Endothelial cell of hepatic sinusoid (primary cell): ENCODE data around the gene ETDA.
"Not testable (repeated sequence)": the region's sequence is repeated elsewhere in the genome, so short reads cannot be mapped to it uniquely, and the experiment has no call there.

ENCODE experiments used
- in situ Hi-C: cut with HindIII; loops from 2 replicates; pipeline ENCODE4 v1.10.0; 2017; ENCODE audit warnings: low sequenced_read_pairs

ETDA gene

GRCh38 chrX:135252011-135252518 is at the start of gene ETDA:
ETDA (plus strand) TSS chrX:135252061; CDS start chrX:135253277, 1,216 bp downstream.
- in situ Hi-C loops: not testable (repeated sequence)

DNA sequence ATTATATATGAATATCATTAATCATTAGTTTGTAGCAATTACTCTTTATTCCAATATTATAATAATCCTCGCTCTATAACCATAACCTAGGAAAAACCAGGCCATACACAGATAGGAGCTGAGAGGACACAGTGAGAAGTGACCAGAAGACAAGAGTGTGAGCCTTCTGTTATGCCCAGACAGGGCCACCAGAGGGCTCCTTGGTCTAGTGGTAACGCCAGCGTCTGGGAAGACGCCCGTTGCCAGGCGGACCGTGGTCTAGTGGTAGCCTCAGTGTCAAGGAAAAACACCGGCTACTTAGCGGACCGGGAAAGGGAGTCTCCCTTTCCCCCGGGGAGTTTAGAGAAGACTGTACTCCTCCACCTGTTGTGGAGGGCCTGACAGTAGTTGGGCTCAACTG is 45.4 kb upstream of the ETDA start:
- in situ Hi-C loops: not testable (repeated sequence)

- in situ Hi-C loops: no loop called here
These were observed 38.5 kb upstream of the ETDA start for GRCh38 chrX:135213200-135213844.

- in situ Hi-C loops: not testable (repeated sequence)
These were observed 5.9 kb upstream of the ETDA start for GRCh38 chrX:135245989-135246388.

DNA sequence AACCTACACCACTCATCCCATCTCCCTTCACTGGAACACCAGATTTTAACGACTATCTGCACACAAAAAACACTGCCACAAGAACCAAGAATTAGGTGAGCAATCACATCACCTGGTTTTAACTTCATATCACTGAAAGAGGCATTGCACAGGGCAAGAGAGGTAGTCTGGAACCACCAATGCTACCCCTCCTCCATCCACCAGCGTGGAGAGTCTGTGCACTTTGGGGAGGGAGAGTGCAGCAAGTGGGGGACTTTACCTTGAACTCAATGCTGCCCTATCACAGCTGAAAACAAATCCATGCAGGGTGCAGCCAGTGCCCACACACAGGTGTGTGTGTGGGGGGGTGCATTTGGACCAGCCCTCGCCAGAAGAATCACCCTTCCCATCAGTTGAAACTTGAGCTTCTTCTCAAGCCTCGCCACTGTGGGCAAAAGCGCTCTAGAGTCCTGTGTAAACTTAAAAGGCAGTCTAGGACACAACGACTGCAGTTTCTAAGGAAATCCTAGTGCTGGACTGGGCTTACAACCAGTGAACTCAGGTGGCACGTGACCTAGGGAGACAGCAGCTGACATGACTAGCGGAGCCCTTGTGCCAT is 4.3 kb downstream of the ETDA start:
- in situ Hi-C loops: not testable (repeated sequence)

DNA sequence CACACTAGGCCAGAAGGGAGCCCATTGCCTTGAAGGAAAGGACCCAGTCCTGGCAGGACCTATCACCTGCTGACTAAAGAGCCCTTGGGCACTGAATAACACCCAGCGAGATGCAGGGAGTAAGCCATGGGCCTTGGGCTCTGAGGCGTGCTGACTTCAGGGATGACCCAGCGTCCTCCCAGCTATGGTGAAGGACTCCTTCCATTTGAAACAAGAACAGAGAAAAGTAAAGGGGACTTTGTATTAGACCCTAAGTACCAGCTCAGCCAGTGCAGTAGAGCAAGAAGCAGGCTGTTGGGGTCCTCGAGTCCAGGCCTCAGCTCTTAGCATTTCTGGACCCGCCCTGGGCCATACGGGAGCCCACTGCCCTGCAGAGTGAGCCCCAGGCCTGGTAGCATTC is 5.1 kb downstream of the ETDA start:
- in situ Hi-C loops: no loop called here

DNA sequence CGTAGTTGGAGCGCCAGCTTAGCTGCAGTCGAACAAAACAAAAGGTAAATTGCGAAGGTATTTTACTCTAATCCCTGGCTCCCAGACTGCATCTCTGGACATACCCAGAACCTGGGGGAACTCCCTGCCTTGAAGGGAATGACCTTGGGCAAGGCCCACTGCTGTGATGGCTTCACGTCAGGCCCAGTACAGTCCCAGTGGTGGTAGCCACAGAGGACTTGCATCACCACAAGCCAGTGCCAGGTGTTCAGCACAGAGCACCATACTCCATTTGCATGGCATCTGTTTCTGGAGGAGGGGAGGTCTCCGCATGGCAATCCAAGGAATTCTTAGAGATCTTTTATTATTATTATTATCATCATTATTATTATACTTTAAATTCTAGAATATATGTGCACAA is 5.6 kb downstream of the ETDA start:
- in situ Hi-C loops: no loop called here

- in situ Hi-C loops: not testable (repeated sequence)
These were observed 9.1 kb downstream of the ETDA start for GRCh38 chrX:135260976-135261375.

DNA sequence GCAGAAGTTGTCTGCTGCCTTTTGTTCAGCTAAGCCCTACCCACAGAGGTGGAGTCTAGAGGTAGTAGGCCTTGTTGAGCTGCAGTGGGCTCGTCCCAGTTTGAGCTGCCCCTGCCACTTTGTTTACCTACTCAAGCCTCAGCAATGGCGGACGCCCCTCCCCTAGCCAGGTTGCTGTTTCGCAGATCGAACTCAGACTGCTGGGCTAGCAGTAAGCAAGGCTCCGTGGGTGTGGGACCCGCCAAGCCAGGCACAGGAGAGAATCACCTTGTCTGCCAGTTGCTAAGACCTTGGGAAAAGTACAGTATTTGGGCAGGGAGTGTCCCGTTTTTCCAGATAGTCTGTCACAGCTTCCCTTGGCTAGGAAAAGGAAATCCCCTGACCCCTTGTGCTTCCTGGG is 11.5 kb downstream of the ETDA start:
- in situ Hi-C loops: not testable (repeated sequence)

DNA sequence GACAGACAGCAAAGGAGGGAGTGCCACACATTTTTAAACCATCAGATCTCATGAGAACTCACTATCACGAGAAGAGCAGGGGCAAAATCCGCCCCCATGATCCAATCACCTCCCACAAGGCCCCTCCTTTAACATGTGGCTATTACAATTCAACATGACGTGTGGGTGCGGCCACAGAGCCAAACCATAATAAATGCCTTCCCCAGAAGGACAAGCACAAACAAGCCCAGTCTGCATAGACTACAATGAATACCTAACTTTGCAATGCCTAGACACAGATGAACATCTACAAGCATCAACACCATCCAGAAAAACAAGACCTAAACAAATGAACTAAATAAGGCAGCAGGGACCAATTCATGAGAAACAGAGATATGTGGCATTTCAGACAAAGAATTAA is 12.3 kb downstream of the ETDA start:
- in situ Hi-C loops: no loop called here

- in situ Hi-C loops: no loop called here
These were observed 21.3 kb downstream of the ETDA start for GRCh38 chrX:135273162-135273561.

- in situ Hi-C loops: no loop called here
These were observed 24.1 kb downstream of the ETDA start for GRCh38 chrX:135275973-135276372.

DNA sequence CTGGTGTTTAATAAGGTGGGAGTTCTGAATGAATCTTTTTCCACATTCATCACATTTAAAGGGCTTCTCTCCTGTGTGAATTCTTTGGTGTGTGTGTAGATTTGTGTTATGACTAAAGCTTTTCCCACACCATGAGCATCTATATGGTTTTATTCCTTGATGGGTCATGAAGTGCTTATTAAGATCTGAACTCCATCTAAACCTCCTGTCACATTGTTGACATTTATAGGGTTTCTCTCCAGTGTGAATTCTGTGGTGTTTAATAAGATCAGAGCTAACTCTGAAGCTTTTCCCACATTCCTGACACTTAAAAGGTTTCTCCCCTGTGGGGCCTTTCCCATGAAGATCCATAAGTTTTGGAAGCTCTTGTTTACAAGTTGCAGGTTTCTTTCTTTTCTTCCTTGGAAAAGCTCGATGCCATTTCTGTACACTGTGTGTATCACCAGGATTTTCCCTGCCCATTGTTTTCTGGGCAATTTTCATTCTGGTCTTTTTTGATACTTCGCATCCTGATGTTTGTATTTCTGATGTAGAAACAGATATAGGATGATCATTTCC is 35.5 kb downstream of the ETDA start:
- in situ Hi-C loops: no loop called here

DNA sequence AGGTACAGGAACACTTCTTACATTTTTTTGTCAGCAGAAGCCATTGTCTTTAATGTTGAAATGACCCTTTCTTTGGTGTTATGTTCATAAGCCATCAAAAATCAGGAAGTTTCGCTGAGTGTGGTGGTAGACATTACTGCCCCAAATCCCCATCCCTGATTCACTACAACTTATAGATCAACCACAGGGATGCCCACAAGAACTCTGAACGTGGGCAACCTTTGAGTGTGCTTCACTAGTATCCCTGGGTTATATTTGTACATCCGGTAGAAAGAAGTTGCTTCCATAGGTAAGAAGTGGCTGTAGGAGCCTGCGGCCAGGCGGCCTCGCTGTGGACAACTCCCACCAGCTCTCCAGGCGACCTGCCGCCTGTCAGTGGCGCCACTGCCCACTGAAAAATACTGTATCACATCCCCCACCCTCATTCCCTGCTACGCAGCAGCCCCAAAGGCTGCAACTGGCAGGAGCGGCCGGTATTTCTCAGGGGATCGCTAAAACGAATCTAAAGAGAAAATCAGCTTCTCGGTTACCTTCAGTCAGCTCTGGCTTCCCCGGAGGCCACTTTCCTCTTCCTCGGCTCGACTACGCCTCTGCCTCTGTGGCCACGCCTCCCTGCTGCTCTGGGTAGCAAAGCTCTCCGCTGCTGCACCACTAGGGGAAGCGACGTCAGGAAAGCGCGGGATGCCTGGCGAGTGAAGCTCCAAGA is 43.5 kb downstream of the ETDA start:
- in situ Hi-C loops: no loop called here

DNA sequence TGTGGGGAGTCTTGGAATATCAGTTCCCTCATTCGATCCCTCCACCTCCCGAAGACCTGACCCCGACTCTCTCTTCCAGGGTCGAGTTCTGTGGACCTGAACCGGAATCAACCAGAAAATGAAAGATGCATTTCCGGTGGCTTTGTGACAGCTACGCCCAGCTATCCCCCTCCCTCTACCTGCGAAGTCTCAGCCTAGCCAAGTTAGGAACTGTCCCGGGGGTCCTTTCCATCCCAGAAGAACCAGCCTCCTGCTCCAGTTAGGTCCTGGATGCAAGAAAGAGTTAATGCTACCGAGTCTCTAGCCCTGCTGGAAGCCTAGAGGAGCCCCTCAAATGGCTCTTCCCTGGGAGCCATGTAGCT is 44.1 kb downstream of the ETDA start:
- in situ Hi-C loops: no loop called here

GRCh38 chrX:135302269-135302873 is 50.5 kb downstream of the ETDA start:
- in situ Hi-C loops: loop anchor here (25.0 kb wide), 1 partner anchor 110 kb away; the partner anchor contains the start of gene SMIM10L2A
